PFSK-1 (cell line): Measurements from ENCODE around the gene ADD3.

ENCODE experiments used
- POLR2AphosphoS5 ChIP-seq: IDR thresholded peaks from 2 replicates; pipeline ENCODE4 v1.6.1; 2012; ENCODE audit warnings: low read depth, mild to moderate bottlenecking, control low read depth, low read length, moderate library complexity
- REST ChIP-seq, 2 experiments: IDR thresholded peaks; 2 replicates each; pipeline versions ENCODE4 v1.6.1 to v1.8.0; 2011 to 2012; ENCODE audit warnings: low read depth in 2 of 2, low read length in 2 of 2, control low read depth in 1 of 2, inconsistent platforms in 1 of 2, mild to moderate bottlenecking in 1 of 2, moderate library complexity in 1 of 2; ENCODE audit not compliant: insufficient read depth in 1 of 2
- TAF1 ChIP-seq: IDR thresholded peaks from 2 replicates; pipeline ENCODE4 v1.6.1; 2012; ENCODE audit warnings: low read length, control low read depth, borderline replicate concordance; ENCODE audit not compliant: insufficient read depth

DNA sequence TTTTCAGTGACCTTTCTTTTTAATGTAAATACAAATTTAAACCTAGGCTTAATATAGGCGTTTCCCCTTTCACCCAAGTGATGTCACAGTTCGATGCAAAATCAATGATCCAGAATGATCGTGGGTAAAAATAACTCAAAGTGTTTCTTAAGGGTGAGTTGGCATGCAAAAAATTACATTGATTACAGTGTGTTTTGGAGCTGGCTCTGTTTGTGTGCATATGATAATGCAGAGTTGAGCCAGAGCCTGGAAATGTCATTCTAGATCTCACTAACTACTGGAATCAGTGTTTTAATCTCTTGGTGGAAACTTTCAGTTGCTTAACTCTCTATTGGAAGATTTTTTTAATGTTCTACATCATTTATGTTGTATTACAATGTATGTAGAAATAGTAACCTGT, 127.1 kb downstream of the ADD3 start:
- TF ChIP-seq REST (IDR thresholded peaks at IDR 0.05; ENCODE audit: insufficient read depth in 1 of 2, low read depth in 2 of 2, low read length in 2 of 2) (no peak), POLR2AphosphoS5 (no peak), TAF1 (no peak)
